HEK293 (cell line): ENCODE data around the gene GSG1.

ENCODE experiments used
- CTCF ChIA-PET: fragments of 350-600 bp; formaldehyde crosslinking; extraction: SDS; loops from one replicate; lab custom pipeline; 2021; ENCODE audit warnings: antibody characterized with exemption; lab: Yijun Ruan, JAX
- POLR2A ChIA-PET: fragments of 300-600 bp; formaldehyde crosslinking; extraction: SDS; loops from one replicate; lab custom pipeline; 2020; ENCODE audit warnings: antibody characterized with exemption, inconsistent platforms; lab: Yijun Ruan, JAX
- H3K27ac ChIP-seq: fragments of 200-500 bp; sonication (Bioruptor generic); 2 replicates; pipeline ENCODE4 v1.5.1; 2014; ENCODE audit warnings: low read depth, low read length, control low read depth, inconsistent platforms; ENCODE audit errors: extremely low read depth
- H3K36me3 ChIP-seq, 2 experiments: fragments of 200-500 bp in 1 of 2; sonication (Bioruptor generic) in 1 of 2; 1 replicate in 1 of 2; 2 replicates in 1 of 2; pipeline ENCODE4 v1.5.1; 2014 to 2017; ENCODE audit warnings: inconsistent platforms in 2 of 2, low read length in 2 of 2; ENCODE audit not compliant: control insufficient read depth in 2 of 2, insufficient read depth in 1 of 2
- H3K4me1 ChIP-seq: fragments of 200-500 bp; sonication (Bioruptor generic); 2 replicates; pipeline ENCODE4 v1.5.1; 2014; ENCODE audit warnings: mild to moderate bottlenecking, low read length, inconsistent platforms; ENCODE audit not compliant: control insufficient read depth, insufficient read depth
- H3K4me3 ChIP-seq: 2 replicates; pipeline ENCODE4 v1.5.1; 2011; ENCODE audit warnings: low read depth, mild to moderate bottlenecking, control low read depth, low read length, moderate library complexity
- H3K9me3 ChIP-seq: fragments of 200-500 bp; sonication (Bioruptor generic); 2 replicates; pipeline ENCODE4 v1.5.1; 2014; ENCODE audit warnings: low read depth, low read length, inconsistent platforms; ENCODE audit not compliant: control insufficient read depth, insufficient read depth
- KLF17 ChIP-seq: fragments of 450-650 bp; formaldehyde crosslinking; IDR thresholded peaks from 2 replicates; pipeline ENCODE4 v1.5.1; 2016; ENCODE audit warnings: missing biosample characterization, missing genetic modification characterization
- PRDM10 ChIP-seq: fragments of 450-650 bp; formaldehyde crosslinking; IDR thresholded peaks from 2 replicates; pipeline ENCODE4 v1.5.1; 2016; ENCODE audit warnings: missing biosample characterization, missing genetic modification characterization
- TRIM28 ChIP-seq: IDR thresholded peaks from 2 replicates; pipeline ENCODE4 v1.6.1; 2011; ENCODE audit warnings: low read length, control low read depth, borderline replicate concordance
- ZBTB6 ChIP-seq: fragments of 450-650 bp; formaldehyde crosslinking; IDR thresholded peaks from 2 replicates; pipeline ENCODE4 v1.5.1; 2017; ENCODE audit warnings: missing biosample characterization, missing genetic modification characterization
- ZBTB7A ChIP-seq: fragments of 450-650 bp; formaldehyde crosslinking; IDR thresholded peaks from 2 replicates; pipeline ENCODE4 v1.5.1; 2016; ENCODE audit warnings: low read depth, missing biosample characterization, missing genetic modification characterization
- ZFP37 ChIP-seq: fragments of 450-650 bp; formaldehyde crosslinking; IDR thresholded peaks from 2 replicates; pipeline ENCODE4 v1.5.1; 2016; ENCODE audit warnings: missing biosample characterization, missing genetic modification characterization
- ZNF16 ChIP-seq: fragments of 450-650 bp; formaldehyde crosslinking; IDR thresholded peaks from 2 replicates; pipeline ENCODE4 v1.5.1; 2016; ENCODE audit warnings: low read depth, missing biosample characterization, missing genetic modification characterization
- ZNF169 ChIP-seq: fragments of 450-650 bp; formaldehyde crosslinking; IDR thresholded peaks from 2 replicates; pipeline ENCODE4 v1.5.1; 2016; ENCODE audit warnings: missing biosample characterization, missing genetic modification characterization
- ZNF26 ChIP-seq: fragments of 450-650 bp; formaldehyde crosslinking; IDR thresholded peaks from 2 replicates; pipeline ENCODE4 v1.5.1; 2016; ENCODE audit warnings: missing biosample characterization, missing genetic modification characterization
- ZNF280C ChIP-seq: fragments of 450-650 bp; formaldehyde crosslinking; IDR thresholded peaks from 2 replicates; pipeline ENCODE4 v1.5.1; 2016; ENCODE audit warnings: missing biosample characterization, missing genetic modification characterization
- ZNF394 ChIP-seq: fragments of 450-650 bp; formaldehyde crosslinking; IDR thresholded peaks from 2 replicates; pipeline ENCODE4 v1.5.1; 2016; ENCODE audit warnings: missing biosample characterization, missing genetic modification characterization, mild to moderate bottlenecking, moderate library complexity, borderline replicate concordance
- ZNF433 ChIP-seq: fragments of 450-650 bp; formaldehyde crosslinking; IDR thresholded peaks from 2 replicates; pipeline ENCODE4 v1.5.1; 2016; ENCODE audit warnings: missing biosample characterization, missing genetic modification characterization, low read depth
- ZNF518A ChIP-seq: fragments of 450-650 bp; formaldehyde crosslinking; conservative IDR thresholded peaks from 2 replicates; pipeline ENCODE4 v1.5.1; 2016; ENCODE audit warnings: low read depth, missing biosample characterization, missing genetic modification characterization
- ZNF530 ChIP-seq: fragments of 450-650 bp; formaldehyde crosslinking; IDR thresholded peaks from 2 replicates; pipeline ENCODE4 v1.5.1; 2016; ENCODE audit warnings: low read depth, missing biosample characterization, missing genetic modification characterization
- ZNF558 ChIP-seq: fragments of 450-650 bp; formaldehyde crosslinking; IDR thresholded peaks from 2 replicates; pipeline ENCODE4 v1.5.1; 2016; ENCODE audit warnings: missing biosample characterization, missing genetic modification characterization
- ZNF692 ChIP-seq: fragments of 450-650 bp; formaldehyde crosslinking; IDR thresholded peaks from 2 replicates; pipeline ENCODE4 v1.5.1; 2016; ENCODE audit warnings: missing biosample characterization, missing genetic modification characterization

Gene GSG1

GRCh38 chr12:13126494-13126893 is 23.0 kb upstream of the GSG1 start:
- POLR2A ChIA-PET = no interaction called here
- Histone ChIP-seq H3K9me3 (no peaks in the 10 kb centered on the region; the same call in 1 of the 2 replicates), H3K36me3 (no peaks in the 10 kb centered on the region), H3K4me3 (no peak overlapping the region), H3K27ac (no peak overlapping the region), H3K4me1 (no peaks in the 10 kb centered on the region)
- CTCF ChIA-PET = no interaction called here
- TF ChIP-seq ZNF280C (tag by site-specific recombination) (no peak), ZBTB7A (no peak), ZNF530 (tag by site-specific recombination) (no peak), ZNF692 (tag by site-specific recombination) (no peak), ZNF394 (tag by site-specific recombination) (no peak), ZNF518A (tag by site-specific recombination) (no peak), TRIM28 (no peak), ZNF169 (tag by site-specific recombination) (no peak), PRDM10 (no peak), KLF17 (tag by site-specific recombination) (no peak), ZNF26 (no peak), ZFP37 (tag by site-specific recombination) (no peak), ZBTB6 (tag by site-specific recombination) (no peak), ZNF558 (no peak), ZNF433 (tag by site-specific recombination) (no peak), ZNF16 (no peak)
- TF ChIP-seq, all 188 proteins: peak for 0
